K562 (cell line): ENCODE results near the gene FNDC11. TPM values are rescaled to one million over a fixed set of nuclear protein-coding genes. Genes with fewer than 3 reads are reported as not detected.
A peak's percentile ranks its signal among the peaks of the same experiment; 100 is the strongest.

Experiments
- C11orf30 ChIP-seq: fragments of 450-650 bp; IDR thresholded peaks from 2 replicates; pipeline ENCODE4 v1.6.1; 2016; ENCODE audit warnings: low read depth, mild to moderate bottlenecking
- CEBPG ChIP-seq, 3 experiments: fragments of 200-800 bp in 1 of 3; sonication (Bioruptor generic) in 1 of 3; sonication (generic) in 1 of 3; formaldehyde crosslinking in 1 of 3; IDR thresholded peaks in 2 of 3; conservative IDR thresholded peaks in 1 of 3; 2 replicates each; pipeline versions ENCODE4 v1.6.1 to v1.8.0; 2016 to 2022; ENCODE audit warnings: missing compliant biosample characterization in 2 of 3, missing genetic modification characterization in 2 of 3, mild to moderate bottlenecking in 1 of 3, missing genetic modification reagents in 1 of 3
- CHAMP1 ChIP-seq: fragments of 450-650 bp; IDR thresholded peaks from 2 replicates; pipeline ENCODE4 v1.6.1; 2016; ENCODE audit warnings: mild to moderate bottlenecking
- ETV6 ChIP-seq, 3 experiments: fragments of 150-350 bp in 1 of 3; sonication (generic) in 1 of 3; formaldehyde crosslinking in 1 of 3; IDR thresholded peaks; 2 replicates each; pipeline versions ENCODE4 v1.6.1 to v1.8.0; 2014 to 2022; ENCODE audit warnings: borderline replicate concordance in 2 of 3, low read depth in 2 of 3, antibody characterized with exemption in 1 of 3, low read length in 1 of 3, mild to moderate bottlenecking in 1 of 3, missing genetic modification reagents in 1 of 3
- HOMEZ ChIP-seq: fragments of 250-450 bp; sonication (Bioruptor Pico); IDR thresholded peaks from 2 replicates; pipeline ENCODE4 v1.4.0; 2020; ENCODE audit warnings: mild to moderate bottlenecking, moderate library complexity
- KDM5B ChIP-seq: fragments of 200-600 bp; sonication (generic); IDR thresholded peaks from 2 replicates; pipeline ENCODE4 v1.6.1; 2012; ENCODE audit warnings: low read depth, mild to moderate bottlenecking, moderate library complexity, low read length, control low read depth, inconsistent platforms; ENCODE audit not compliant: insufficient replicate concordance
- NCOA6 ChIP-seq: fragments of 450-650 bp; IDR thresholded peaks from 2 replicates; pipeline ENCODE4 v1.6.1; 2017; ENCODE audit warnings: mild to moderate bottlenecking
- NFYB ChIP-seq: IDR thresholded peaks from 2 replicates; pipeline ENCODE4 v1.6.1; 2011; ENCODE audit warnings: mild to moderate bottlenecking, moderate library complexity; ENCODE audit not compliant: insufficient read length; ENCODE audit errors: extremely low read depth
- NR2C1 ChIP-seq, 2 experiments: fragments of 450-650 bp; IDR thresholded peaks; 2 replicates each; pipeline ENCODE4 v1.6.1; 2017; ENCODE audit warnings: mild to moderate bottlenecking in 2 of 2, antibody characterized with exemption in 1 of 2, inconsistent platforms in 1 of 2, missing compliant biosample characterization in 1 of 2, missing genetic modification characterization in 1 of 2
- NUFIP1 ChIP-seq: fragments of 450-650 bp; IDR thresholded peaks from 2 replicates; pipeline ENCODE4 v1.6.1; 2018; ENCODE audit not compliant: partially characterized antibody
- POLR2AphosphoS5 ChIP-seq: IDR thresholded peaks from 2 replicates; pipeline ENCODE4 v1.6.1; 2011; ENCODE audit warnings: mild to moderate bottlenecking, low read depth, low read length, moderate library complexity; ENCODE audit not compliant: control insufficient read depth, insufficient read depth
- RBM34 ChIP-seq: fragments of 200-400 bp; formaldehyde crosslinking; IDR thresholded peaks from 2 replicates; pipeline ENCODE4 v1.6.1; 2018; ENCODE audit warnings: low read length, borderline replicate concordance; ENCODE audit not compliant: insufficient read depth
- SIX5 ChIP-seq, 2 experiments: IDR thresholded peaks; 2 replicates each; pipeline ENCODE4 v1.6.1; 2011; ENCODE audit warnings: low read length in 2 of 2, borderline replicate concordance in 1 of 2, low read depth in 1 of 2, mild to moderate bottlenecking in 1 of 2, moderate library complexity in 1 of 2; ENCODE audit not compliant: insufficient read depth in 1 of 2
- SP2 ChIP-seq: IDR thresholded peaks from 2 replicates; pipeline ENCODE4 v1.6.1; 2011; ENCODE audit warnings: mild to moderate bottlenecking, low read depth, low read length, moderate library complexity; ENCODE audit not compliant: poor library complexity, severe bottlenecking; ENCODE audit errors: extremely low read depth
- YBX1 ChIP-seq: fragments of 450-650 bp; IDR thresholded peaks from 2 replicates; pipeline ENCODE4 v1.7.1; 2016; ENCODE audit warnings: mild to moderate bottlenecking
- ZFP30 ChIP-seq: fragments of 250-450 bp; sonication (Bioruptor Pico); IDR thresholded peaks from 2 replicates; pipeline ENCODE4 v1.8.0; 2022; ENCODE audit warnings: moderate library complexity, mild to moderate bottlenecking, inconsistent platforms, borderline replicate concordance
- ZNF384 ChIP-seq: IDR thresholded peaks from 2 replicates; pipeline ENCODE4 v1.6.1; 2012; ENCODE audit warnings: low read depth, low read length, improper control_type of control experiment
- ZNF584 ChIP-seq: fragments of 200-800 bp; sonication (Bioruptor generic); IDR thresholded peaks from 2 replicates; pipeline ENCODE4 v1.6.1; 2016; ENCODE audit warnings: low read depth, mild to moderate bottlenecking, missing genetic modification characterization, missing compliant biosample characterization
- ZNF830 ChIP-seq: fragments of 250-450 bp; sonication (Bioruptor Pico); IDR thresholded peaks from 2 replicates; pipeline ENCODE4 v1.5.0; 2021; ENCODE audit warnings: mild to moderate bottlenecking
- ZSCAN32 ChIP-seq: fragments of 450-650 bp; formaldehyde crosslinking; IDR thresholded peaks from 2 replicates; pipeline ENCODE4 v1.4.0; 2020; ENCODE audit warnings: mild to moderate bottlenecking, moderate library complexity
- polyA plus RNA-seq, 8 experiments: library from polyadenylated mRNA; depleted of rRNA in 4 of 8; stranded (reverse) in 5 of 8; unstranded in 3 of 8; fragments of >200 nt; fragmentation: Nextera tagmentation in 2 of 8; fragmentation: Illumina TruSeq in 1 of 8; extraction: Ambion mirVana in 2 of 8; extraction: Trizol in 1 of 8; gene quantifications; 2 replicates each; pipeline versions ENCODE4 v1.2.1 to v1.2.3, GENCODE V29; 2011 to 2014; ENCODE audit warnings: inconsistent platforms in 1 of 8, missing spikeins in 1 of 8
- total RNA-seq, 7 experiments: library from RNA; depleted of rRNA in 6 of 7; stranded (reverse); fragments of >200 nt in 6 of 7; fragmentation: Illumina TruSeq in 2 of 7; extraction: Trizol in 2 of 7; gene quantifications; 2 replicates each; pipeline versions ENCODE4 v1.2.1 to v1.2.3, GENCODE V29; 2011 to 2021; ENCODE audit warnings: low replicate concordance in 1 of 7

The FNDC11 gene
- total and polyA plus RNA-seq, 9 of the 15 experiments (the other 6 are each of a cell fraction or from before 2014, with no cell fraction given) = 0.08 to 2.3 (median 0.64) TPM; not detected in 2

- TF ChIP-seq SIX5 (IDR thresholded peaks at IDR 0.05; ENCODE audit: borderline replicate concordance in 1 of 2, insufficient read depth in 1 of 2, low read depth in 1 of 2, low read length in 2 of 2) (no peak), ZNF584 (CRISPR knock-in tag) (no peak), ETV6 (IDR thresholded peaks at IDR 0.05; ENCODE audit: borderline replicate concordance in 1 of 2, low read depth in 2 of 2, low read length in 1 of 2) (no peak), ETV6 (CRISPR knock-in tag; IDR thresholded peaks at IDR 0.05; ENCODE audit: borderline replicate concordance) (no peak), NR2C1 (IDR thresholded peaks at IDR 0.05) (no peak), NR2C1 (tag; IDR thresholded peaks at IDR 0.05) (no peak), HOMEZ (CRISPR knock-in tag) (no peak), KDM5B (no peak), NCOA6 (peak; percentile 79), RBM34 (no peak), POLR2AphosphoS5 (0 out of 2 replicates have a peak, but pooled peaks have one; percentile 39), CHAMP1 (no peak), CEBPG (CRISPR knock-in tag; IDR thresholded peaks at IDR 0.05) (peak; percentile 35; the same call in 1 of the 2 replicates), CEBPG (tag; conservative IDR thresholded peaks at IDR 0.05 in 1 of 2, IDR thresholded peaks at IDR 0.05 in 1 of 2) (no peak), YBX1 (no peak), NUFIP1 (no peak), ZNF830 (CRISPR knock-in tag) (no peak), NFYB (no peak), C11orf30 (no peak), ZFP30 (CRISPR knock-in tag) (no peak), ZNF384 (no peak), SP2 (no peak), ZSCAN32 (CRISPR knock-in tag) (no peak)
Measured at GRCh38 chr20:63574156-63574828, 20.3 kb downstream of the FNDC11 start, which contains the start of gene HELZ2 (continued).
